Frontal cortex (tissue), 4 donors: ENCODE data around the gene RGS3. TPM values are rescaled to one million over a fixed set of nuclear protein-coding genes. Genes with fewer than 3 reads are reported as not detected.

ENCODE experiments used
- DNase-seq, 2 donors: peaks; one replicate each; pipeline ENCODE4 v3.0.0; 2012; ENCODE audit warnings: low spot score in 2 of 2
- FAIRE-seq: peaks from 2 replicates; lab custom pipeline; 2012; peaks lifted over from hg19 to GRCh38; lab: Jason Lieb, UNC
- total RNA-seq: library from RNA; depleted of rRNA; stranded (reverse); fragments of >200 nt; gene quantifications from one replicate; pipeline ENCODE4 v1.2.3, GENCODE V29; 2014
- donor health status: control.
- donor health status: control.
- donor health status: control.

RGS3 gene
- total RNA-seq, 1 donor from 2014 or later: 11.4 TPM

- no peak for DNase-seq
Measured at GRCh38 chr9:113579283-113580040, 115.9 kb downstream of the RGS3 start.

DNA sequence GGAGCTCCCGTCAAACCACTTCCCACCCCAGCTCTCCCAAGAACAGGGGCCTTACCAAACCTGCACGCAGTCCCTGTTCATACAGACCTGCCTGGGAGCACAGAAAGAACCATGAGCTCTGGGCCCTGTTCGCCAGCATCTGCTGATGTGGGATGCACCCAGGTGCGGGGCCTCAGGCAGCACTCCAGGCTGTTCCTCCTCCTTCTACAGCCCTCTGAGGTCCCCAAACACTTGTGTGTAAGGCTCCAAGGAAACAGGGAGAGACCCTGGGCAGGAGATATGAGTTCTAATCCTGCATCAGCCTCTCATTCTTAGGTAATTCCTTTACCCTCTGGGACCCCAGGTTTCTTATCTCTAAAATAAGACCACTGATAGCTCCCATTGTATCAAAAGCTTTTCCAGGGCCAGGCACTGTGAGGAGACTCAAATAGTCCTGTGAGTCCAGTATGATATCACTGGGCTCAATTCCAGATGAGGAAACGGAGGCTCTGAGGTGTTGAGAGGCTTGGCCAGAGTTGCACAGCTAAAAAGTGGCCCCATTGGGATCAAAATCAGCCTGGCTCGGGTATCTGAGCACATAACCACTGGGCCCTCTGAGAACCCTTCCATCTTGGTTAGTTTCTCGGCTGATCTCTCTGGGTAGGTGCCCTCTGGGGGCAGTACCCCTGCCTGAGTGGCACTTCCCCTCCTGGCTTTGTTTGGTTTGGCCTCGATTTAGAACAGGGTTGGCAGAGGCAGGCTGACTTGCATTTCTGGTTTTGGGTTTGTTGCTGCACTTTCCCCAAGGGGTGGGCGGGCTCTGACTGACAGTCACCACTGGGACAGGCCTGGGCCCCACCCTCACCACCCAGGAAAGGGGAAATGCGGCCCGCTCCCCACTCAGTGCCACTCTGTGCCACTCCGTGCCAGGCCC is 116.8 kb downstream of the RGS3 start:
- DNase-seq (peak; percentile 58 to 63), FAIRE-seq (no peak)

More at GRCh38 chr9:113579283-113580040, 115.9 kb downstream of the RGS3 start:
- FAIRE-seq: no peak

DNA sequence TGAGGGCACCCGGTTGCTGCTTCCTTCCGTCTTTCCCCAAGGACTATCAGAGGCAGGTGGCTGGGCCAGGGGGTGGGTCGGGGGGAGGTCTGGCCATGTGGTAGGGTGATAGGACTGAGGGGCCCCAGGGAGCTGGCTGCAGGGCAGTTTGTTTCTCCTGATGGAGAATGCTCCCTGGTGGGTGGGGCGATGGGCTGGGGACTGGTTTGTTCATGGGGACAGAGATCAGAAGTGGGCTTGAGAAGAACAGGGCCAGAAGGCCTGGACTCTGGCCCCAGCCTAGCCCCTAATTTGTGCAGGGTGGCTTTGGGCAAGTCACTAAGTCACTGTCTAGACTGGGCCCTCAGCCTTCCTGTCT is 117.4 kb downstream of the RGS3 start:
- FAIRE-seq: no peak
- no peak for DNase-seq

DNA sequence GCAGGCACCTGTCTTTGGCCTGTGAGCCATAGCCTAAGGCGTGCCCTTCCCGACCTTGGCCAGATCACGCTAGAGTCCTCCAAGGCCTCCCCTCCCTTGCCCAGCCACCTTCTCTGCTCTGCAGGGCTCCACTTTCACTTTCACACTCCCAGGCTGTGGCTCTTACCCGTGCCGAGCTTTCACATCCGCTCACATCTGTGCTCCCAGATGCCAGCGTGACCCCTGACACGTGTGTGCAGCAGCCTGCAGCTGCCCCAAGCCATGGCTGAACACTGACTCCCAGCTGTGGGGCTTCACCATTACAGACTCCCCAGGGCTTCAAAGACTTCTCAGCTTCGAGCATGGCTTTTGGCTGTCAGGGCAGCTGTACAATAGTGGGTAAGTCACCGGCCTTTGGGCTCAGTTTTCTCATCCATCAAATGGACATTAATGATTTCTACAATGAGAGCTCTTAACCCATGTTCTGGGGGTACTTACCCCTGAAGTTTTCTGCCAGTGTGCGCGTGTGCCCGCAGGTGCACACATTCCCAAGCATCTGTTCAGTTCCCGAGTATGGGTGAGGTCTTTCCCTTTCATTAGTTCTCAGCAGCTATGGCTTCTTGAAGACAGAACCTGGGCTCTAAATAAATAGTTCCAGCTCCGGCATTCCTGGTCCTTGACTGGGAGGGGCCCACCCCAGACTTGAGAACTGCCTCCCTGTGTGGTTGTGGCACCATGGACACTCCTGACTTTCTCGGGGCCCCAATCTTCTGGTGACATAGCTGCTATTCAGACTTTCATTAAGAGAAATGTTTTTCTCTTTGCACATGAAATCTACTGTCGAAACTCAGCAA is 118.6 kb downstream of the RGS3 start:
- no peak for FAIRE-seq
- peak; percentile 71 to 80 for DNase-seq

GRCh38 chr9:113582698-113583200 is 119.2 kb downstream of the RGS3 start:
- no peak for FAIRE-seq
- DNase-seq: no peak

GRCh38 chr9:113583511-113584427 is 120.2 kb downstream of the RGS3 start:
- DNase-seq (no peak), FAIRE-seq (no peak)

GRCh38 chr9:113584428-113585084 is 121.0 kb downstream of the RGS3 start:
- FAIRE-seq (no peak), DNase-seq (no peak)

GRCh38 chr9:113585085-113585442 is 121.5 kb downstream of the RGS3 start:
- DNase-seq: no peak

DNA sequence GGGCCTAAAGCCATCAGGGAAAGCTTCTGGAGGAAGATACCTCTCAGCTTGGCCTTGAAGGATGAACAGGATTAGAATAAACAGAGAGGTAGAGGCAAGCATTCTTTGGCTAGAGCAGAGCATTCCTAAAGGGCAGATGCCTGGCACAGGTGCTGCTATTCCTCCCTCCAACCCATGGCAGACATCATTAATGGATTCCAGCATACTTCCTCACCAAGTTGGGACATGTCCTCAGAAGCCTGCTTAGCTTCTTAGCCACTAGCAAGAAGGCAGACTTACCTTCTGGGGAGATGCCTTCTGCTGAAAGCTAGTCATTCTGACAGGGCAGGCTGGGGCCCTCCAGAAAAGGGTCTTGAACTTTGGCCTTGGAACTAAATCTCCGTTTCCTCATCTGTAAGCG is 122.0 kb downstream of the RGS3 start:
- FAIRE-seq: no peak
- DNase-seq: no peak

More at GRCh38 chr9:113585085-113585442, 121.5 kb downstream of the RGS3 start:
- FAIRE-seq: no peak

DNA sequence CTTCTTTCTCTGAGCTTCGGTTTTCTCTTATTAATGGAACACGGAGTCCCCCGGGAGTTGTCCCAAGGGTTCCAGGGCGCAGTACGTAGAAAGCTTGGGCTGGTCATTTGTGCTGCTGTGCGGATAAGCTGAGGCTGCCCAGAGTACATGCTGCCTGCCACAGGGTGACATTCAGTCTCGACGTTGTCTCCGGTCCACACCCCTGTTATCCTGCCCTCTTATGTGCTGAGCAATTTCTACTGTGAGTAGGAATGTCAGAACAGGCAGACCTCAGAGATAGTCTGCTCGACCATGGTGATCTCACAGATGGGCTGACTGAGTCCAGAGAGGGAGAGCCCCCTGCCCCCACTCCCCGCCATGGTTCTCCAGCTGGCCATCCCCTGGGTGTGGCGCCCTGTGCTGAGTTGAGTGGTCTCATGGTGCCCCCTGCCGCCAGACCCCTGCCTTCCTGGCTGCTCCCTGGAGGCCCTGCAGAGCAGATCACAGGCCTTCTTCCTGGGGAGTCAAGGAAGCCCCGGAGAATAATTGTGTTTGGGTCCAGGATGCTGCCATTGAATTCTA is 124.0 kb downstream of the RGS3 start:
- DNase-seq: no peak

DNA sequence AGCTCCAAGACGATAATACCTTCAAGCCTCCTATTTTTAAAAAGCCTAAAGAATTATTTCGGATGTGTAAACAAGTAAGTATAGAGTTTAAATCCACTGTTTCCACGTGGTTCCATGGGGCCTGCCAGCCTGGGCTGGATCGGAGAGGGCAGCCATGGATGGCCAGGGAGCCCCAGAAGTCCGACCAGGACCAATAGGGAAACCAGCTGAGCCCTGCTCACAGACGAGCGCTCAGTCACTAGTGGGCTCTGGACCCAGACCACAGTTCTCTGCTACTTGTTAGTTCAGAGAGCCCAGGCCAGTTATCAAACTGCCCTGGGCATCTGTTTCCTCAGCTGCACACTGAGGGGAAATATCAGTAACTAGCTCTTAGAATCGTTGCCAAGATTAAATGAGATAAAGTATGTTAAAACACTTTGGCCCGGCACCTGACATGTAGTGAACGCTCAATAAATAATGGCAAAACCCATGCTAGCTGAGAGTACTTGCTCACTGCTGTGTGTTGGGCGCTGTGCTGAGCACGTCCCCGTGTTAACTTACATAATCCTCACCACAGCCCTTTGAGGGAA is 124.8 kb downstream of the RGS3 start:
- DNase-seq: no peak
- no peak for FAIRE-seq

More for the DNA sequence above, 124.0 kb downstream of the RGS3 start:
- FAIRE-seq: no peak

GRCh38 chr9:113588936-113589335 is 125.4 kb downstream of the RGS3 start:
- no peak for FAIRE-seq
- no peak for DNase-seq

DNA sequence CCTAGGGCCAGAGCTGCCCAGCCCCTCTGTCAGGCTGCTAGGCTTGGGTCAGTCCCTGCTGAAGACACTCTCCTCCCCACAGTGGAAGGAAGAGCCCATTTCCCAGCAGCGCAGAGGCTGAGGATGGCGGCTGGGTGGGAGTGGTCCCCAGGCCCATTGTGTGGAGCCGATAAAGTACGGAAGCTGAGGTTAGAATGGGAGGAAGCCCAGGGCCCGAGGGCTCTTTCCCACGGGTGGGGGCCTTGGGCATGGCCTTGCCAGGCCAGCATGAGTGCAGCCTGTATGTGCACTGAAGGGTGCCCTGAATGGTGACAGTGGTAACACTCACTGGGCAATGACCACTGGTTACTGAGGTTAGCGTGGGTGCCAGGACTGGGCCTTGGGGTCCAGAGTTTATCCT is 125.9 kb downstream of the RGS3 start:
- FAIRE-seq (no peak), DNase-seq (no peak)

DNA sequence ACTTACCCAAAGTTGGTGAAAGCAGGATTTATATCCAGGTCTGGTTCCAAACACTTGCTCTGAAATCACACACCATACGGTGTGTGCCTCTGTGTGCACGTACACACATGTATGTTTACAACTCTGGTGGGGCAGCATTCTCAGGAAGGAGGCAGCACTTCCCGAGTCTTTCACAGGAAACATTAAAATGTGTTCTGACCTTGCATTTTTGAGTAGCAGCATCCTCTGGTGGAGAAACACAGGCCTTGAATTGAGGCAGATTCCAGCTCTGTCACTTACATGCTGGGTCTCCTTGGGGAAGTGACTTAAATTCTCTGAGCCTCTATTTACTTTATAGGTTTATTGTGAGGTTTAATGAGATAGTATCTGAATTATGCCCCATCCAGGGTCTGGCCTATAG is 126.4 kb downstream of the RGS3 start:
- FAIRE-seq: no peak
- no peak for DNase-seq

DNA sequence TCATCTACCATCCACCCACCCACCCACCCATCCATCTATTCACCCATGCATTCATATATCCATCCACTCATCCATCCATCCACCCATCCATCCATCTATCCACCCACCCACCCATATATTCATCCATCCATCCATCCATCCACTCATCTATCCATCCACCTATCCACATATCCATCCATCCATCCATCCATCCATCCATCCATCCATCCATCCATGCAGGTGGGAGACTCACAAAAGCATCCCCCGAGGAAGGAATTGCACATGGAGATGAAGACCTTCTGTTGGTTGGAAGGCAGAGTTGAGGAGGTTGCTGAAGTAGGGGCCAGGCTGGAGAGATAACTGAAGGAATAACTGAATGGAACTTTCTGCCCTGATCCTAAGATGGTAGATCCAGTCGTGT is 126.9 kb downstream of the RGS3 start:
- DNase-seq (no peak), FAIRE-seq (no peak)

DNA sequence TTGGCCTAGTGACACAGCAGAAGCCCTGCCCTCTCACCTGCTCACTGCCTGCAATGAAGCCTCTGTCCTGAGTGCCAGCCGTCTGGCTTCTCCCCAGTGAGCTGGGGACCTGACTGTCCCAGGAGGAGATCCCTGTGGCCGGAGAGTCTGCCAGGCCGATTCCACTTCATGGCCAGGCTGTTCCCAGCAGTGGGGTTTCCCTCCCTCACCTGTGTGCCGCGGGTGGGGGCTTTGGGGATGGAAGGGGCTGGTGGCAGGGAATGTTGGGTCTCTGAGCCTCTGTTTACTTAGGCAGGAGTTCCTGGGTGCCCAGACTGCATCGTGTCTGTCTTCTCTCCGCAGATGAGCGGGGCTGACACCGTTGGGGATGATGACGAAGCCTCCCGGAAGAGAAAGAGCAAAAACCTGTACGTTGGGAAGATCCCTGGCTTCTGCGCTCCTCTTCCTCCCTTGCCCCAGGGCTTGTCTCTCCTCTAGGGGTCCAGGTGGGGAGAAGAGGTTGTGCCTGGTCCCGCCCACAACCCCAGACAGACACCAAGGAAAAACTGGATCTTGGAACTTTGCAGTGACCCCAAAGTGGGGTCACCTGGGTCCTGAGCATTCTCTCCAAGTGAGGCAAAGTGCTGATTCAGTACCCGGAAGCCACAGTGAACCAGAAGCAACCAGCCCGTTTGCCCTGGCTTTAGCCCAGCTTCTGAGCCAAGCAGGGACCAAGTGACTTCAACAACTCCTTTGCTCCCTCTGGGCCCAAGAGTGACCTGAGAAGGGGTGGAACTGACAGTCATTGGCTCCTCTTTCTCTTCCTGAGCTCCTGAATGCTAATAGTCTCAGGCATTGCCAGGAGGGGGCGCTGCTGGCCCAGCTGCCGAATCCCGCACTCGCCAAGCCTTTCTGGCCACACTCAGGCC is 127.7 kb downstream of the RGS3 start:
- DNase-seq: peak; percentile 61 to 80
- no peak for FAIRE-seq
